ENCODE measurements around the gene VMA21. TPM values are rescaled to one million over a fixed set of nuclear protein-coding genes. Genes with fewer than 3 reads are reported as not detected.
A peak's percentile ranks its signal among the peaks of the same experiment; 100 is the strongest.

The VMA21 gene, protein sequence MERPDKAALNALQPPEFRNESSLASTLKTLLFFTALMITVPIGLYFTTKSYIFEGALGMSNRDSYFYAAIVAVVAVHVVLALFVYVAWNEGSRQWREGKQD
- total RNA-seq (38.5 TPM), polyA plus RNA-seq (ENCODE audit: insufficient read depth, low read depth, low replicate concordance) (16.9 TPM)
- long read RNA-seq, donor 1, full-length matches to known transcripts: 6 of 6 reads
- long read RNA-seq, donor 1, partial matches to known transcripts: 0 of 6 reads
- long read RNA-seq, donor 1, other reads (novel, unspliced or antisense): 0 of 6 reads
- long read RNA-seq, donor 2, full-length matches to known transcripts: 7 of 7 reads
- long read RNA-seq, donor 2, partial matches to known transcripts: 0 of 7 reads
- long read RNA-seq, donor 2, other reads (novel, unspliced or antisense): 0 of 7 reads
- long read RNA-seq, donor 3, full-length matches to known transcripts: 13 of 13 reads
- long read RNA-seq, donor 3, partial matches to known transcripts: 0 of 13 reads
- long read RNA-seq, donor 3, other reads (novel, unspliced or antisense): 0 of 13 reads
- long read RNA-seq, donor 4, full-length matches to known transcripts: 3 of 3 reads
- long read RNA-seq, donor 4, partial matches to known transcripts: 0 of 3 reads
- long read RNA-seq, donor 4, other reads (novel, unspliced or antisense): 0 of 3 reads
- long read RNA-seq, donor 5: 0 reads
- long read RNA-seq, donor 6, full-length matches to known transcripts: 6 of 6 reads
- long read RNA-seq, donor 6, partial matches to known transcripts: 0 of 6 reads
- long read RNA-seq, donor 6, other reads (novel, unspliced or antisense): 0 of 6 reads
- long read RNA-seq, donor 7, full-length matches to known transcripts: 20 of 28 reads
- long read RNA-seq, donor 7, partial matches to known transcripts: 2 of 28 reads
- long read RNA-seq, donor 7, other reads (novel, unspliced or antisense): 6 of 28 reads
- long read RNA-seq, donor 8, full-length matches to known transcripts: 10 of 17 reads
- long read RNA-seq, donor 8, partial matches to known transcripts: 7 of 17 reads
- long read RNA-seq, donor 8, other reads (novel, unspliced or antisense): 0 of 17 reads
- long read RNA-seq, donor 9, full-length matches to known transcripts: 7 of 7 reads
- long read RNA-seq, donor 9, partial matches to known transcripts: 0 of 7 reads
- long read RNA-seq, donor 9, other reads (novel, unspliced or antisense): 0 of 7 reads
- long read RNA-seq, donor 10, full-length matches to known transcripts: 4 of 4 reads
- long read RNA-seq, donor 10, partial matches to known transcripts: 0 of 4 reads
- long read RNA-seq, donor 10, other reads (novel, unspliced or antisense): 0 of 4 reads

DNA sequence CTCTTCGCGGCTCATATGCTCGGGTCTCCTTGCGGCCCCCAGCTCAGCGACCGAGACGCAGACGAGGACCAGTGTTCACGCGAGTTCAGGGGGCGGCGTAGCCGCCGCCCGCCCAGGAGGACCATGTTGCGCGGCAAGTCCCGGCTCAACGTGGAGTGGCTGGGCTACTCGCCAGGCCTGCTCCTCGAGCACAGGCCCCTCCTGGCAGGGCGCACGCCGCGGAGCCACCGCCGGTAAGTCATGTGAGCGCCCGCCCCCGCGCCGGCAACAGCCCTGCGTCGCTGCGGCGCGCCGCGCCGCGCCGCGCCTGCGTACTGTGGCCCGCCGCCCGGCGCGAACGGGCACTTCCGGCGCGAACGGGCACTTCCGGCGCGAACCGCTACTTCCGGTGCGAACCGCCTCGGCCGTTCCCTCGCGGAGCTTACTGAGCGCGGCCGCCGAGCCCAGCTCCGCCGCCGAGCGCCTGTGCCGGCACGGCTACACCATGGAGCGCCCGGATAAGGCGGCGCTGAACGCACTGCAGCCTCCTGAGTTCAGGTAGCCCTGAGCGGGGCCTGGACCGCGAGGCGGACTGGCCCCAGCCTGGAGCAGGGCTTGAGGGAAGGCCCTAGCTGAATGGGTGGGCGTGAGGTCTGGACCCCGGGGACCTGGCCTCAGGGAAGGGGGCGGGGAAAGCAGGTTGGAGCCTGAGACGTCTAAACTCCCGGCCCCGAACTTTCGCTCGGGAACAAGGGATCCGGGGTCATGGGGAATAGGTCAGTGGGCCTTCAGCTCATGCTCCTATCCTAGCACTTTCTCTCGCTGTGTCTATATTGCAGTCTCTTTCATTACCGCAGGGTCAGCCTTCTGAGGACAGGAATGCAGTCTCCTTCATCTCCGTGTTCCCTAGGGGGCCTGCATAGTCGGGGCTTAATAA is at the start of gene VMA21:
VMA21 (plus strand) TSS at position 382 of the 916 bp plus-strand sequence; CDS start at position 485, 103 bp downstream.
- Histone ChIP-seq H3K4me1 (ENCODE audit: control insufficient read depth in 2 of 3, insufficient read depth in 2 of 3, low read depth in 1 of 3, low read length in 3 of 3) (no peaks in the 10 kb centered on the region), H3K27me3 (ENCODE audit: control insufficient read depth, insufficient read depth, low read length) (no peaks in the 10 kb centered on the region), H3K9ac (ENCODE audit: low read length in 3 of 3) (peak within 1 kb of the TSS; percentile 52 to 92 (median 59)), H3K27ac (ENCODE audit: low read depth in 2 of 2, low read length in 2 of 2) (peak within 1 kb of the TSS; percentile 96), H3K4me3 (ENCODE audit: low read length in 3 of 3) (peak within 1 kb of the TSS; percentile 71 to 85 (median 81)), H3K36me3 (ENCODE audit: control insufficient read depth in 2 of 3, insufficient read depth in 3 of 3, low read length in 3 of 3) (no peaks in the 10 kb centered on the region), H3K9me3 (ENCODE audit: control insufficient read depth in 2 of 3, insufficient read depth in 1 of 3, low read length in 3 of 3) (no peaks in the 10 kb centered on the region)
- TF ChIP-seq, protein P1, sequence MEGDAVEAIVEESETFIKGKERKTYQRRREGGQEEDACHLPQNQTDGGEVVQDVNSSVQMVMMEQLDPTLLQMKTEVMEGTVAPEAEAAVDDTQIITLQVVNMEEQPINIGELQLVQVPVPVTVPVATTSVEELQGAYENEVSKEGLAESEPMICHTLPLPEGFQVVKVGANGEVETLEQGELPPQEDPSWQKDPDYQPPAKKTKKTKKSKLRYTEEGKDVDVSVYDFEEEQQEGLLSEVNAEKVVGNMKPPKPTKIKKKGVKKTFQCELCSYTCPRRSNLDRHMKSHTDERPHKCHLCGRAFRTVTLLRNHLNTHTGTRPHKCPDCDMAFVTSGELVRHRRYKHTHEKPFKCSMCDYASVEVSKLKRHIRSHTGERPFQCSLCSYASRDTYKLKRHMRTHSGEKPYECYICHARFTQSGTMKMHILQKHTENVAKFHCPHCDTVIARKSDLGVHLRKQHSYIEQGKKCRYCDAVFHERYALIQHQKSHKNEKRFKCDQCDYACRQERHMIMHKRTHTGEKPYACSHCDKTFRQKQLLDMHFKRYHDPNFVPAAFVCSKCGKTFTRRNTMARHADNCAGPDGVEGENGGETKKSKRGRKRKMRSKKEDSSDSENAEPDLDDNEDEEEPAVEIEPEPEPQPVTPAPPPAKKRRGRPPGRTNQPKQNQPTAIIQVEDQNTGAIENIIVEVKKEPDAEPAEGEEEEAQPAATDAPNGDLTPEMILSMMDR (IDR thresholded peaks at IDR 0.05; ENCODE audit: borderline replicate concordance, extremely low read depth, insufficient read depth): no peak
- intact Hi-C loops (cut with DNase I): no loop called here
- DNase-seq (peak; percentile 86 to 97 (median 91)), FAIRE-seq (no peak)

DNA sequence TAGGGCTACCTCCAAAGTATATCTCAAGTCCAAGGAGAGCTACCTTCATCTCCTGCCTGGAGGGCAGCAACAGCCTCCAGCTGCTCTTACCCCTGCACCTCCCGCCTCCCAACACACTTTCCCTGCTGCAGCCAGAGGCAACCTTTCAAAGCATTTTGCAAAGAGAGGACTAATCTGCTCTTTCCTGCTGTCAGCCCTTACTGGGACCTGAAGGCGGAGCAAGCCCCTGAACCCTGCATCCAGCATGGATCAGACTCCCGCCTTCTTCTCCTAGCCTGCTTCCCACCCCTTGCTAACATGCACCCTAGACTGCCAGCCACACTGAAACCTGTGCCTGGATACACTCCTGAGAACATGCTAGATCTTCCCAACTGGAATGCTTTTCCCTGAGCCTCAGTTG is 37.7 kb upstream of the VMA21 start:
- Histone ChIP-seq H3K4me3 (ENCODE audit: low read length in 3 of 3) (no peak overlapping the region), H3K9ac (ENCODE audit: low read length in 3 of 3) (no peak overlapping the region), H3K9me3 (ENCODE audit: control insufficient read depth in 2 of 3, insufficient read depth in 1 of 3, low read length in 3 of 3) (no peaks in the 10 kb centered on the region), H3K4me1 (ENCODE audit: control insufficient read depth in 2 of 3, insufficient read depth in 2 of 3, low read depth in 1 of 3, low read length in 3 of 3) (no peaks in the 10 kb centered on the region), H3K27me3 (ENCODE audit: control insufficient read depth, insufficient read depth, low read length) (peaks cover 3% of the 10 kb centered on the region), H3K27ac (ENCODE audit: low read depth in 2 of 2, low read length in 2 of 2) (no peak overlapping the region), H3K36me3 (ENCODE audit: control insufficient read depth in 2 of 3, insufficient read depth in 3 of 3, low read length in 3 of 3) (no peaks in the 10 kb centered on the region)
- TF ChIP-seq, protein P1 (IDR thresholded peaks at IDR 0.05; ENCODE audit: borderline replicate concordance, extremely low read depth, insufficient read depth): no peak
- DNase-seq: no peak
- no peak for FAIRE-seq
- intact Hi-C loops (cut with DNase I): no loop called here
